Mucosa of rectum (tissue), 2 donors: ENCODE measurements around the gene MS4A2.
"Not testable (repeated sequence)": the region's sequence is repeated elsewhere in the genome, so short reads cannot be mapped to it uniquely, and the experiment has no call there.

Source experiments
- H3K27ac ChIP-seq, 2 donors: one replicate each; pipeline ENCODE4 v1.7.0; 2013; ENCODE audit warnings: inconsistent platforms in 2 of 2, low read depth in 2 of 2, low read length in 2 of 2
- H3K27me3 ChIP-seq, 2 donors: one replicate each; pipeline ENCODE4 v1.7.0; 2013; ENCODE audit warnings: low read length in 2 of 2; ENCODE audit not compliant: control insufficient read depth in 2 of 2, insufficient read depth in 2 of 2
- H3K36me3 ChIP-seq, 2 donors: one replicate each; pipeline ENCODE4 v1.7.0; 2013; ENCODE audit warnings: low read length in 2 of 2; ENCODE audit not compliant: control insufficient read depth in 2 of 2, insufficient read depth in 2 of 2
- H3K4me1 ChIP-seq, 2 donors: one replicate each; pipeline ENCODE4 v1.7.0; 2013; ENCODE audit warnings: low read length in 2 of 2, mild to moderate bottlenecking in 1 of 2; ENCODE audit not compliant: control insufficient read depth in 2 of 2, insufficient read depth in 2 of 2
- H3K4me3 ChIP-seq, 2 donors: one replicate each; pipeline ENCODE4 v1.7.0; 2013; ENCODE audit warnings: low read length in 2 of 2
- H3K9ac ChIP-seq, 2 donors: one replicate each; pipeline ENCODE4 v1.7.0; 2013; ENCODE audit warnings: low read length in 2 of 2, low read depth in 1 of 2, mild to moderate bottlenecking in 1 of 2
- H3K9me3 ChIP-seq, 2 donors: one replicate each; pipeline ENCODE4 v1.7.0; 2013; ENCODE audit warnings: low read length in 2 of 2; ENCODE audit not compliant: control insufficient read depth in 2 of 2
- donor health status: healthy.
- donor health status: Normal muscosa, but diverticular disease.

The MS4A2 gene

DNA sequence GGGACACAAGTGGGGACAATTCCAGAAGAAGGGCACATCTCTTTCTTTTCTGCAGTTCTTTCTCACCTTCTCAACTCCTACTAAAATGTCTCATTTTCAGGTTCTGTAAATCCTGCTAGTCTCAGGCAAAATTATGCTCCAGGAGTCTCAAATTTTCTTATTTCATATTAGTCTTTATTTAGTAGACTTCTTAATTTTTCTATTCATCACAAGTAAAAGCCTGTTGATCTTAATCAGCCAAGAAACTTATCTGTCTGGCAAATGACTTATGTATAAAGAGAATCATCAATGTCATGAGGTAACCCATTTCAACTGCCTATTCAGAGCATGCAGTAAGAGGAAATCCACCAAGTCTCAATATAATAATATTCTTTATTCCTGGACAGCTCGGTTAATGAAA lies at the start of gene MS4A2:
MS4A2 (plus strand) TSS at position 301 of the 400 bp plus-strand sequence. CDS start 102 bp downstream, outside the sequence.
- Histone ChIP-seq H3K9me3 (no peaks in the 10 kb centered on the region), H3K4me1 (no peaks in the 10 kb centered on the region), H3K4me3 (no peak within 1 kb of the TSS), H3K36me3 (no peaks in the 10 kb centered on the region), H3K27ac (no peak within 1 kb of the TSS), H3K27me3 (peaks cover 0 to 2% of the 10 kb centered on the region in 2 donors), H3K9ac (no peak within 1 kb of the TSS)

DNA sequence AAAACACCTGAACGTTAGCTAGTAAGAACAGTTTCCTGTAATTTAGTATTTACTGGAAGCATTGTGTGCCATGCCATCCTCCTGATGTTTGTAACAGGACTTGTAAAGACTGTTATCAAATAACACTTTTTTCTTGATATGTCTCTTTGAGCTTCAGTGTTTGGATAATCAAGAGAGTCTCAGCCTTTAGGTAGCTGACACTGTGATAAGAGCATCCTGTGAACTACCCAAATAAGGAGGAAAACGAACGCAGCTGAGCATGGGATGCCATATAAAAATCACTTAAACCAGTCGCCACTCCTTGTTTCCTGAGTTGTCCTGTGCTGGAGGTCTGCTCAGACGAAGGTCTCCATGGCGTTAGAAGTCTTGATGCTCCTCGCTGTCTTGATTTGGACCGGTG lies 48.4 kb upstream of the MS4A2 start, which contains the start of gene OOSP2:
OOSP2 (plus strand) TSS at position 301 of the 400 bp plus-strand sequence; CDS start at position 352, 51 bp downstream.
- Histone ChIP-seq H3K4me1 (no peaks in the 10 kb centered on the region), H3K9ac (no peak within 1 kb of the TSS), H3K36me3 (no peaks in the 10 kb centered on the region), H3K9me3 (no peaks in the 10 kb centered on the region), H3K27me3 (no peaks in the 10 kb centered on the region), H3K27ac (no peak within 1 kb of the TSS), H3K4me3 (no peak within 1 kb of the TSS)

DNA sequence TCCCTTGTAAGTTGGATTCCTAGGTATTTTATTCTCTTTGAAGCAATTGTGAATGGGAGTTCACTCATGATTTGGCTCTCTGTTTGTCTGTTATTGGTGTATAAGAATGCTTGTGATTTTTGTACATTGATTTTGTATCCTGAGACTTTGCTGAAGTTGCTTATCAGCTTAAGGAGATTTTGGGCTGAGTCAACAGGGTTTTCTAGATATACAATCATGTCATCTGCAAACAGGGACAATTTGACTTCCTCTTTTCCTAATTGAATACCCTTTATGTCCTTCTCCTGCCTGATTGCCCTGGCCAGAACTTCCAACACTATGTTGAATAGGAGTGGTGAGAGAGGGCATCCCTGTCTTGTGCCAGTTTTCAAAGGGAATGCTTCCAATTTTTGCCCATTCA lies 38.0 kb upstream of the MS4A2 start:
- H3K4me1 ChIP-seq, H3K9ac ChIP-seq, H3K4me3 ChIP-seq, H3K27me3 ChIP-seq, H3K36me3 ChIP-seq, H3K27ac ChIP-seq, H3K9me3 ChIP-seq: not testable (repeated sequence)

DNA sequence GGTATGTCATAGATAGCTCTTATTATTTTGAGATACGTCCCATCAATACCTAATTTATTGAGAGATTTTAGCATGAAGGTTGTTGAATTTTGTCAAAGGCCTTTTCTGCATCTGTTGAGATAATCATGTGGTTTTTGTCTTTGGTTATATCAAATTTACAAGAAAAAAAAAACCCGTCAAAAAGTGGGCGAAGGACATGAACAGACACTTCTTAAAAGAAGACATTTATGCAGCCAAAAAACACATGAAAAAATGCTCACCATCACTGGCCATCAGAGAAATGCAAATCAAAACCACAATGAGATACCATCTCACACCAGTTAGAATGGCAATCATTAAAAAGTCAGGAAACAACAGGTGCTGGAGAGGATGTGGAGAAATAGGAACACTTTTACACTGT lies 37.6 kb upstream of the MS4A2 start:
- H3K36me3 ChIP-seq, H3K4me1 ChIP-seq, H3K27me3 ChIP-seq, H3K4me3 ChIP-seq, H3K9me3 ChIP-seq, H3K27ac ChIP-seq, H3K9ac ChIP-seq: not testable (repeated sequence)

DNA sequence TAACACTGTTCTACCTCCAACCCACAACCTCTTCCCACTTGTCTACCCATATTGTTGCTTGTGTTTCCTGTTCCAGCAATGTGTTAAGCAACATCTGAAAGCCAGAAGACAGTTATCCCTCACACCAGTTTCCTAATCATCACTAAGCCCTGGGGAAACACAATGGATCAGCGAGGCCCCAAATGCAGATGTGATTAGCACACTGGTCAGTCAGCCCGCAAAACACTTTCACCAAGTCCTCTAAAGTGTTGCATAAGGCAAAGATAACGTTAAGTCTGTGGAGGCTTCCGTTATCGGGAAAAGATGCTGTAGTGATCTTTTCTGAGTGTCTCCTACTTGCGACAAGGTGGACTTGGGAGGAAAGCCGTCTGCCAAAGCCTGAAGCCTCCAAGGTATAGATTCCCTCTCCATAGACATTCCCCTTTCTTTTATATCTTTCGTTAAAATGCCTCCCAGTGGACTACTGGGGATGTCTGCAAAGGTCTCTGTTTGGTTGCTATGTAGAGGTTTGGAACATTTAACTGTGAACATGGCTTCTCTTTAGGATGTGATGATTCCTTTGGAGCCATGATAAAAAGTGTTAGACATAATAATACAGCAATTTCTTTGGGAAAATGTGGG lies 32.0 kb upstream of the MS4A2 start, which contains the start of gene MS4A3:
MS4A3 (plus strand) TSS at position 317 of the 621 bp plus-strand sequence. CDS start 4,496 bp downstream, outside the sequence.
- no peaks in the 10 kb centered on the region for H3K36me3 ChIP-seq
- H3K4me3 ChIP-seq: no peak within 1 kb of the TSS
- no peaks in the 10 kb centered on the region for H3K4me1 ChIP-seq
- no peaks in the 10 kb centered on the region for H3K27me3 ChIP-seq
- H3K9ac ChIP-seq: no peak within 1 kb of the TSS
- H3K27ac ChIP-seq: no peak within 1 kb of the TSS
- H3K9me3 ChIP-seq: no peaks in the 10 kb centered on the region

DNA sequence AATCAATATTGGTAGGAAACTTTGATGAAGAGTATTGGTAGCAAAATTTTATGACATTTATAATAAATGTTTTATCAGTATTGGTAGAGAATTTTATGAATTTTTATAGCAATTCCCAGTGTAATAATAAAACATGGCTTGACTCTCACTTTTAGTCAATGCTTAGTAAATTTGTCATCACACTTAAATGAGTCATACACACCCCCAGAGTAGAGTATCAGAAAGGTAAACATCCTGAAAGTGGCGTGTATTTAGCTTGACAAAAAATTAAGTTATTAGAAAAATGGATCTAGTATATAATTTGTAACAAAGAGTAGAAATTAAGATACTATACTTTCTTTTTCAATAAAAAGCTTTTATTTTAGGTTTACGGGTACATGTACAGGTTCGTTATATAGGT lies 29.4 kb upstream of the MS4A2 start:
- Histone ChIP-seq H3K27me3 (no peaks in the 10 kb centered on the region), H3K27ac (no peak overlapping the region), H3K36me3 (no peaks in the 10 kb centered on the region), H3K4me3 (no peak overlapping the region), H3K9me3 (no peaks in the 10 kb centered on the region), H3K4me1 (no peaks in the 10 kb centered on the region), H3K9ac (no peak overlapping the region)

DNA sequence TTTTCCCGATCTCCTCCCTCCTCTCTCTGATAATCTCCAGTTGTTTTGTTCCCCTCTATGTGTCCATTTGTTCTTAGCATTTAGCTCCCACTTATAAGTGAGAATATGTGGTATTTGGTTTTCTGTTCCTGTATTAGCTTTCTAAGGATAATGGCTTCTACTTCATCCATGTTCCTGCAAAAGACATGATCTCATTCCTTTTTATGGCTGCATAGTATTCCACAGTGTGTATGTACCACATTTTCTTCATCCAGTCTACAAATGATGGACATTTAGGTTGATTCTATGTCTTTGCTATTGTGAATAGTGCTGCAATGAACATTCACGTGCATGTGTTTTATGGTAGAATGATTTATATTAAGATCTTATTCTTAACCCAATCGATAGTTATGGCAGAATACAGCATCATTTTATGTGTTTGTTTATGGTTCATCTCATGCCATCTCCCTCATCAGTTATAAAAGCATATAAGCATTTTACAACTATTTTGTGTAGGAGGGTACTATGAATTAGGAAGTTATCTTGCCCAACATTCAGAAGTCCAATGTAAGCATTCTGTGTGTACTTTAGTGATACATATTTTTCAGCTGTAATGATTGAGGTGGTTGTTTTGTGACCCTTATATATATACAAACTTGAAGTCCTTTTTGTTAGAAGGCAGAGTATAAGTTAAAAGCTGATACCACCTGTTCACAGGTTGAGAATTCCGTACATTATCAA lies 28.8 kb upstream of the MS4A2 start:
- Histone ChIP-seq H3K9ac (no peak overlapping the region), H3K4me3 (no peak overlapping the region)

DNA sequence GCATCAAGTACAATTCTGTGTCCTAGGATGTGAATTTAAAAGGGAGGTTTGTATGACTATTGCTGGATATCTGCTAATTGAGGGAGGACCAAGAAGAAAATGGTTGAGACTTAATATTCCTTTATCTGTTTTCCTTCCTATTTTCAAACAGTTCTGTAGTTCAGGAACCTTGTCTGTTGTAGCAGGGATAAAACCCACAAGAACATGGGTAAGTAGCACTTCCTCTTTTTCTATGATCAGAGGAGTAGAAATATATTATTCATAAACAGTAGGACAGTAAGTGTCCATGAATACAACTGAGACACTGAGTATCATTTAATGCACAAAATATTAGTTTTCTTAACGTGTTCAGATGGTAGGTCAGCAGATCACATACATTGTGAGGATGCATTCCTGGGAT lies 24.4 kb upstream of the MS4A2 start:
- Histone ChIP-seq H3K4me1 (no peaks in the 10 kb centered on the region), H3K4me3 (no peak overlapping the region), H3K36me3 (no peaks in the 10 kb centered on the region), H3K27ac (no peak overlapping the region), H3K27me3 (no peaks in the 10 kb centered on the region), H3K9ac (no peak overlapping the region), H3K9me3 (no peaks in the 10 kb centered on the region)

More for the DNA sequence above, 28.8 kb upstream of the MS4A2 start:
- Histone ChIP-seq H3K36me3 (no peaks in the 10 kb centered on the region), H3K4me1 (no peaks in the 10 kb centered on the region), H3K27me3 (no peaks in the 10 kb centered on the region), H3K27ac (no peak overlapping the region), H3K9me3 (no peaks in the 10 kb centered on the region)

DNA sequence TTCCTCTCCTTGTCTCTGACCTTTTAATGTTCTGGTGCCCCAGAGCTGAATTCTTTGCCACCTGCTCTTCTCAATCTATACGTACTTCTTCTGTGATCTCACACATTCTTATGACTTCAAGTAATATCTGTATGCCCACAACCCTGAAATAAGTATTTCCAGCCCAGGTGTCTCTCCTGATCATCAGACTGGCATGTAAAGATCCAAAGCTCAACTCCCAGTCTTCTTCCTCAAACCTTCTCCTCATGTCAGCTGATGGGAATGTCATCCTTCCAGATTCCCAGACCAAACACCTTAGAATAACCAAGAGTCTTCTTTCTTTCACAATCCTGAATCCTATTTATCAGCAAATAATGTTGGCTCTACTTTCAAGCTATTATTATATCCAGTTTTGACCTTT lies 22.7 kb upstream of the MS4A2 start:
- no peak overlapping the region for H3K9ac ChIP-seq
- no peaks in the 10 kb centered on the region for H3K4me1 ChIP-seq
- H3K4me3 ChIP-seq: no peak overlapping the region
- H3K9me3 ChIP-seq: no peaks in the 10 kb centered on the region
- no peak overlapping the region for H3K27ac ChIP-seq
- no peaks in the 10 kb centered on the region for H3K27me3 ChIP-seq
- H3K36me3 ChIP-seq: no peaks in the 10 kb centered on the region

DNA sequence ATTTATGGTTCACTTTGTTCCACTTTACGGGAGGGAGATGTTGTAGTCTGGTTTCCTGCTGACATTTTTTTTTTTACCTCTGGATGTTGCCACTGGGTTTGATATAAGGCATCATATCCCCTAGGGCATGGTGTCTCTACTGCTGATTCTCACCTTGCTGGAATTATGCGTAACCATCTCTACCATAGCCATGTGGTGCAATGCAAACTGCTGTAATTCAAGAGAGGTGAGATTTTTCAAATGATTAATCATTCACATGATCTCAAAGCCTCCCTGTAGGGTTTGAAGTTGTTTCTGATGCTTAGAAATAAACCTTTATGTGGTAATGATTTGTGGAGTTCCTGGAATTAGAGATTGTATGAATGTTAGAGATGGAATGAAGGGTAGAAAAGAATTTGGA lies 19.0 kb upstream of the MS4A2 start:
- Histone ChIP-seq H3K4me1 (no peaks in the 10 kb centered on the region), H3K27ac (no peak overlapping the region)

More for the DNA sequence above, 19.0 kb upstream of the MS4A2 start:
- no peaks in the 10 kb centered on the region for H3K27me3 ChIP-seq
- H3K9ac ChIP-seq: no peak overlapping the region
- no peak overlapping the region for H3K4me3 ChIP-seq
- H3K36me3 ChIP-seq: no peaks in the 10 kb centered on the region
- H3K9me3 ChIP-seq: no peaks in the 10 kb centered on the region
